Ovary (tissue), 9 donors: Measurements from ENCODE around the gene EFNA3. TPM values are rescaled to one million over a fixed set of nuclear protein-coding genes. Genes with fewer than 3 reads are reported as not detected.

Experiments
- DNase-seq, 5 donors: peaks; one replicate each; pipeline ENCODE4 v3.0.0-alpha.2; 2019 to 2020
- H3K27ac ChIP-seq, 2 donors: fragments of 200-600 bp; one replicate each; pipeline versions ENCODE4 v1.5.1 to v1.8.0; 2019 to 2022
- H3K27me3 ChIP-seq: fragments of 200-600 bp; one replicate; pipeline ENCODE4 v1.8.0; 2022
- H3K36me3 ChIP-seq: fragments of 200-600 bp; sonication (generic); one replicate; pipeline ENCODE4 v1.5.1; 2019
- H3K4me1 ChIP-seq: one replicate; pipeline ENCODE4 v1.8.1; 2013; ENCODE audit warnings: mild to moderate bottlenecking, moderate library complexity; ENCODE audit not compliant: insufficient read depth
- H3K4me3 ChIP-seq: fragments of 200-600 bp; sonication (generic); one replicate; pipeline ENCODE4 v1.5.1; 2017
- H3K9me3 ChIP-seq, 2 donors: fragments of 200-600 bp in 1 of 2; sonication (generic) in 1 of 2; one replicate each; pipeline versions ENCODE4 v1.5.1 to v1.8.1; 2013 to 2019; ENCODE audit warnings: mild to moderate bottlenecking in 1 of 2, moderate library complexity in 1 of 2
- EP300 ChIP-seq: sonication (generic); formaldehyde crosslinking; IDR thresholded peaks from one replicate; pipeline ENCODE4 v1.6.1; 2017; ENCODE audit warnings: antibody characterized with exemption
- POLR2A ChIP-seq: fragments of 450-650 bp; IDR thresholded peaks from one replicate; pipeline ENCODE4 v1.6.1; 2017; ENCODE audit warnings: antibody characterized with exemption, mild to moderate bottlenecking, moderate library complexity
- WGBS, 3 donors: extraction: QIAGEN DNeasy Blood & Tissue Kit in 1 of 3; methylation state at CpG; one replicate each; pipeline versions ENCODE4 v1.1.5 to v1.1.7; 2013 to 2017; 5-methylcytosine and 5-hydroxymethylcytosine counted together
- intact Hi-C, 4 donors: fragments of 100-400 bp; cut with DNase I; formaldehyde crosslinking; loops; one replicate each; pipeline versions ENCODE4 v1.11.0 to v1.15.1; 2022 to 2023
- polyA plus RNA-seq, 2 donors: library from polyadenylated mRNA; stranded (reverse); fragments of 200-250 nt in 1 of 2; fragments of 350-450 nt in 1 of 2; fragmentation: Illumina TruSeq in 1 of 2; extraction: RNeasy Lipid Tissue Mini Kit (QIAGEN cat#74804) in 1 of 2; gene quantifications; one replicate each; pipeline ENCODE4 v1.2.3, GENCODE V29; 2013 to 2014
- total RNA-seq, 7 donors: library from RNA; depleted of rRNA in 2 of 7; stranded (reverse); fragments of >200 nt in 2 of 7; fragmentation: NEBNext Ultra II Directional in 3 of 7; extraction: Animal tissue kit (Norgen Biotek cat#: 25700) in 3 of 7; gene quantifications; one replicate each; pipeline versions ENCODE4 v1.1.0 to v1.2.4, GENCODE V29; 2016 to 2023
- TF ChIP-seq, protein P1 (sequence below), 3 donors: fragments of 450-650 bp in 2 of 3; fragments of 200-600 bp in 1 of 3; IDR thresholded peaks; one replicate each; pipeline versions ENCODE4 v1.5.1 to v1.8.0; 2016 to 2022; ENCODE audit warnings: antibody characterized with exemption in 3 of 3, mild to moderate bottlenecking in 1 of 3
- donor health status: DM: no; HTN: no; CAD: no; lungs with moderate emphysema.
- donor health status: DM: no; HTN: no; CAD: no.
- donor health status: Bipolar disorder and iron deficiency.
- donor health status: DM: yes; HTN: yes; CAD: no.
- donor health status: DM: no; HTN: no; CAD: no.
- donor health status: DM: yes; HTN: yes; CAD: no.

Gene EFNA3
- total and polyA plus RNA-seq, 9 donors: 1.3 to 3.7 (median 2.1) TPM

GRCh38 chr1:155037043-155037442 lies 41.6 kb upstream of the EFNA3 start:
- Histone ChIP-seq H3K4me3 (no peak overlapping the region), H3K27ac (no peak overlapping the region), H3K4me1 (no peaks in the 10 kb centered on the region), H3K27me3 (no peaks in the 10 kb centered on the region), H3K36me3 (no peaks in the 10 kb centered on the region), H3K9me3 (no peaks in the 10 kb centered on the region)
- TF ChIP-seq, protein P1, sequence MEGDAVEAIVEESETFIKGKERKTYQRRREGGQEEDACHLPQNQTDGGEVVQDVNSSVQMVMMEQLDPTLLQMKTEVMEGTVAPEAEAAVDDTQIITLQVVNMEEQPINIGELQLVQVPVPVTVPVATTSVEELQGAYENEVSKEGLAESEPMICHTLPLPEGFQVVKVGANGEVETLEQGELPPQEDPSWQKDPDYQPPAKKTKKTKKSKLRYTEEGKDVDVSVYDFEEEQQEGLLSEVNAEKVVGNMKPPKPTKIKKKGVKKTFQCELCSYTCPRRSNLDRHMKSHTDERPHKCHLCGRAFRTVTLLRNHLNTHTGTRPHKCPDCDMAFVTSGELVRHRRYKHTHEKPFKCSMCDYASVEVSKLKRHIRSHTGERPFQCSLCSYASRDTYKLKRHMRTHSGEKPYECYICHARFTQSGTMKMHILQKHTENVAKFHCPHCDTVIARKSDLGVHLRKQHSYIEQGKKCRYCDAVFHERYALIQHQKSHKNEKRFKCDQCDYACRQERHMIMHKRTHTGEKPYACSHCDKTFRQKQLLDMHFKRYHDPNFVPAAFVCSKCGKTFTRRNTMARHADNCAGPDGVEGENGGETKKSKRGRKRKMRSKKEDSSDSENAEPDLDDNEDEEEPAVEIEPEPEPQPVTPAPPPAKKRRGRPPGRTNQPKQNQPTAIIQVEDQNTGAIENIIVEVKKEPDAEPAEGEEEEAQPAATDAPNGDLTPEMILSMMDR (IDR thresholded peaks at IDR 0.05): no peak
- TF ChIP-seq POLR2A (no peak), EP300 (no peak)
- WGBS, 3 donors: 91 to 94% (median 92%) methylated on average over 3 of the region's 3 CpGs
- DNase-seq: no peak
- intact Hi-C loops: no loop called here

DNA sequence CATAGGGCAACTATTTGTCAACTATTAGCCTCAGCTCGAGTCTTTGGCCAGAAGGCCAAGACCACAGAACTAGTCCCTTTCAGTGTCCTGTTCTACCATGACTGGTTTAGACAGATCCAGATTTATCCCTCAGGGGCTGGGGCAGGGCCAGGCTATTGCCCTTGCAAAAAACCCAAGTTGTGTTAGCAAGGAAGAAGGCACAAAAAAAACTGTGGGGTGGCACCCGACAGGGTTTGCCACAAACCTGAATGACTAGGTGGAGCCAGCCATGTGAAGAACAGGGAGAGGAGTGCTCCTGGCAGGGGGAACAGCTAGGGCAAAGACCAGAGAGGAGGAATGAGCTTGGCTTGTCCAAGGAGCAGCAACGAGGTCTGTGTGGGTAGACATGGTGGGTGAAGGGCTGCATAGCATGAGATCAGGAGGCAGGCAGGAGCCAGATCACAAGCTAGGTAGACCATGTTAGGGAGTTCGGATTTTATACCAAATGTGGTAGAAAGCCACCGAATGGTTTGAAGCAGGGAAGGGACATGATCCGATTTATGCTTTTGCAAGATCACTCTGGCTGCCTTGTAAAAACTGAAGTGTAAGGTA lies 40.7 kb upstream of the EFNA3 start:
- intact Hi-C loops: no loop called here
- WGBS, 3 donors: 84 to 89% (median 87%) methylated on average over 6 of the region's 6 CpGs
- TF ChIP-seq, protein P1 (IDR thresholded peaks at IDR 0.05): no peak
- TF ChIP-seq POLR2A (no peak), EP300 (no peak)
- Histone ChIP-seq H3K4me3 (no peak overlapping the region), H3K4me1 (no peaks in the 10 kb centered on the region), H3K27me3 (no peaks in the 10 kb centered on the region), H3K36me3 (no peaks in the 10 kb centered on the region), H3K27ac (no peak overlapping the region), H3K9me3 (no peaks in the 10 kb centered on the region)
- DNase-seq: no peak

DNA sequence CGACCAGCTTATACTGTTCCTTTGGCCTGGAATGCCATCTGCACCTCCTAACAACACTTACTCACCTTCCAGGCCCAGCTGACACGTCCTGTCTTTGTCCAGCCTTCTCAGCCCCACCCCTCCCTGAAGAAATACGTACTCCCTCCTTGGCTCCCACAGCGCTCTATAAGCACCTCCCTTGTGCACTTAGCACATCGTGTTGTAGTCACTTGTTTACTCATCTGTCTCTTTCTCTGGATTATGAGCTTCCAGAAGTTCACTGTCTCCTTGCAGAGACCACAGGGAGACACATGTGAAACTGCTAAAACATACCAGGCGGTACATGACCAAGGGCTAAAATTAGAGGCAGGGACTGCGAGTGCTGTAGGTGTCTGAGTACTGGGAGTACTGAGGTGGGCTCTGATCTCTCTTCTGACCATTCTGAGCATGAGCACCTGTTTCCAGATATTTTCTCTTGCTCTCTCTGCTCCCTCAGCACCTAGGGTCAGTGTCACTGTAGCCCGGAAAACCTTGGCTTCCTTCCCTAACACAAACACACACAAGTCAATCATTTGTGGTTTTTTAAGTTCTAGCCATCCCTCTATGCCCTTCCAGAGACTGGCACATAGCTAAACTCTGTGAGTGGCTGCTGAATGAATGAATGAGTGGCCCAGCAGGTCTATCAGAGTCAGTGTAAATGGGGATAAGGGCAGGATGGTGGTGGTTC lies 39.9 kb upstream of the EFNA3 start:
- no peaks in the 10 kb centered on the region for H3K4me1 ChIP-seq
- TF ChIP-seq EP300: no peak
- no peak for TF ChIP-seq POLR2A
- TF ChIP-seq, protein P1 (IDR thresholded peaks at IDR 0.05): no peak
- H3K4me3 ChIP-seq: no peak overlapping the region
- DNase-seq: no peak
- no peak overlapping the region for H3K27ac ChIP-seq
- no peaks in the 10 kb centered on the region for H3K27me3 ChIP-seq
- intact Hi-C loops: no loop called here
- H3K9me3 ChIP-seq: no peaks in the 10 kb centered on the region
- WGBS, 3 donors: 48 to 52% (median 51%) methylated on average over 8 of the region's 8 CpGs
- H3K36me3 ChIP-seq: no peaks in the 10 kb centered on the region

DNA sequence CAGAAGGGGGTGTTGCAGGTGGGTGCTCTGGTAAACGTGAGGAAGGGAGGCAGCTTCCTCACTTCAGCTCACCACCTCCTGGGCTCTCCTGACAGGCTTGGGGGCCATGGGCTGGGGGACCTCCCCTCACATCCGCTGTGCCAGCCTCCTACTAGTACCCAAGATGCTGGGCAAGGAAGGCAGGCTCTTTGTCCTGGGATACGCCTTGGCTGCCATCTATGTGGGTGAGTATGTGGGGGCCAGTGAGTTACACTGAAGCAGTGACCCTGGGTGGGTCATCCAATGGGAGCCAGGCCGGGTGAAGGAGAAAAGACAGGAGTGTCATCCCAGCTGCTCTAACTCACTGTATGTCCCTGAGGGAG lies 39.3 kb upstream of the EFNA3 start:
- no peak overlapping the region for H3K27ac ChIP-seq
- WGBS, 3 donors: 53 to 64% (median 63%) methylated on average over 4 of the region's 4 CpGs
- no peaks in the 10 kb centered on the region for H3K27me3 ChIP-seq
- no peak for DNase-seq
- TF ChIP-seq EP300 (no peak), POLR2A (no peak)
- TF ChIP-seq, protein P1 (IDR thresholded peaks at IDR 0.05): no peak
- intact Hi-C loops: no loop called here
- H3K9me3 ChIP-seq: no peaks in the 10 kb centered on the region
- no peak overlapping the region for H3K4me3 ChIP-seq
- no peaks in the 10 kb centered on the region for H3K36me3 ChIP-seq
- no peaks in the 10 kb centered on the region for H3K4me1 ChIP-seq
